NCI-H1105 (cell line): ENCODE measurements around the gene CACNG4.

Experiments
- DNase-seq: peaks from one replicate; lab custom pipeline; 2025; lab: John Stamatoyannopoulos, UW

CACNG4 gene

GRCh38 chr17:66944351-66945146 is 20.0 kb upstream of the CACNG4 start:
- peak; percentile 38 for DNase-seq

GRCh38 chr17:66945147-66945835 is 19.2 kb upstream of the CACNG4 start:
- DNase-seq: peak; percentile 23

DNA sequence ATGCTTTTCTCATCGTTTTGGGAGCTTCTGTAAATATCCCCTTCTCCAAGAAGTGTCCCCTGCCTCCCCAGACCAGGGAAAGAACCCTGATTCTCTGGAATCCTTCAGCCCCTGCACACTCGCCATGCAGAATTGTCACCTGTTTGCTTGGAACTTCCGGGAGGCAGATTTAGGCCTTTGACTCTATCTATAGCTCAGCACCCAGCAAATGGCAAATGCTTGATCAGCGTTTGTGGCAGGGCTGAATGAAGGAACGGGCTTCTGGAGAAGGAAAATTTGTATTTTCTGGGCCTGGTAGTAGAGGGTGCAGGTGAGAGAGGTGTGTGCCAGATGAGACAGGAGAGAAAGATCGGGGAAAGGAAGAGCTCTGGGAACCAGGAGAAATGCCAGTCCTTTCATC is 18.3 kb upstream of the CACNG4 start:
- no peak for DNase-seq

GRCh38 chr17:66947311-66947710 is 17.2 kb upstream of the CACNG4 start:
- no peak for DNase-seq

DNA sequence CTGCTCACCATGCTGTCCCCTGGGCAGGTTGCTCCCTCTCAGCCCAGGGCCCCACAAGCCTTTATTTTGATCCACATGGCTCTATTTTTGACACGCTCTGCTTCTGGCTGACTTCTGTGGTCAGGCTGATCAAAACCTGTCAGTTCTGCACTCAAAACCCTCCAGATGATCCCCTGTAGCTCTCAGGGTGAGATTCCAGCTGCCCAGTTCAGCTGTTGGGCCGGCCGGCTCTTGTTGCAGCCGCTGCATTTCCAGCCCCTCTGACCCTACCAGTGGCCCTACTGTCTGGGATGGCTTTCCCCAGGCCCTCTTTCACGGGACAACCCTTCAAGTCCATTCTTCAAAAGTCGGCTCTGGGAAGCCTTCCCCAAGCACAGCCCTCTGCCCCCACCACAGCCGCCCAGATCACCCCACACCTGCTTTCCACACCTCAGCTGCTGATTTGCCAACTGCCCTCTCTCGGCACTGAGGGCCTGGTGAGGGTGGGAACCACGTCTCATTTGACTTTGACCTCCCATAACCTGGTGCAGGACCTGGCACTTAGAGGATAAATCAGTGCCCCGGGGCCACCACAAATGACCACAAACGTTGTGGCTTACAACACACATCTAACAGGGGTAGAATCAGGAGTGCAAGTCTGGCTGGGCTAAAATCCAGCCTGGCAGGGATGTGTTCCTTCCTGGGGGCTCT is 16.3 kb upstream of the CACNG4 start:
- no peak for DNase-seq

GRCh38 chr17:66949501-66949900 is 15.0 kb upstream of the CACNG4 start:
- DNase-seq: no peak

- DNase-seq: no peak
Measured at GRCh38 chr17:66950325-66950724, 14.2 kb upstream of the CACNG4 start.

DNA sequence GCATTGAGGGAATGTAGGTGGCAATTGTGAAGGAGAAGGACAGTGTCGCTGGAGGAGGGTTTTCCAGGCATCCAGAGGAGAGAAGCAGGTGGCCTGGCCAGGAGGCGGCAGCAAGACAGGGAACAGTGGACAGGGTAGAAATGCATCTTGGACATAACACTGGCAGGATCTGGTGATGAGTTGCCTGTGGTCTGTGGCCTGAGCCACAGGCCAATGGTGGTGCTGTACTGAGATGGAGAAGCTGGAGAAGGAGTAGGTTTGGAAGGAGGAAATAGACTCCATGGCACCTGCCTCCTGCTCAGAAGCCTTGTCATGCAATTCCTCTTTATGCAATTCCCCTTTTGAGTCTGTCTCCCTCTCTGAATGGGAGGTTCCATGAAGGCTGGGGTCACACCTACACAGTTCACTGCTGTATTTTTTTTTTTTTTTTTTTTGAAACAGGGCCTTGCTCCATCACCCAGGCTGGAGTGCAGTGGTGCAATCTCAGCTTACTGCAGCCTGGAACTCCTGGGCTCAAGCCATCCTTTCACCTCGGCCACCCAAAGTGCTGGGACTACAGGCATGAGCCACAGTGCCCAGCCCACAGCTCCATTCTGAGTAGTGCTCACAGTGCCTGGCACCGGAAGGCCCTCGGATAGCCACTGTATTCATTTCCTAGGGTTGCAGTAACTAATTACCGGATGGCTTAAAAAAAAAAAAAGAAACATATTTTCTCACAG is 13.5 kb upstream of the CACNG4 start:
- DNase-seq: no peak

GRCh38 chr17:66951605-66951953 is 12.9 kb upstream of the CACNG4 start:
- no peak for DNase-seq

DNA sequence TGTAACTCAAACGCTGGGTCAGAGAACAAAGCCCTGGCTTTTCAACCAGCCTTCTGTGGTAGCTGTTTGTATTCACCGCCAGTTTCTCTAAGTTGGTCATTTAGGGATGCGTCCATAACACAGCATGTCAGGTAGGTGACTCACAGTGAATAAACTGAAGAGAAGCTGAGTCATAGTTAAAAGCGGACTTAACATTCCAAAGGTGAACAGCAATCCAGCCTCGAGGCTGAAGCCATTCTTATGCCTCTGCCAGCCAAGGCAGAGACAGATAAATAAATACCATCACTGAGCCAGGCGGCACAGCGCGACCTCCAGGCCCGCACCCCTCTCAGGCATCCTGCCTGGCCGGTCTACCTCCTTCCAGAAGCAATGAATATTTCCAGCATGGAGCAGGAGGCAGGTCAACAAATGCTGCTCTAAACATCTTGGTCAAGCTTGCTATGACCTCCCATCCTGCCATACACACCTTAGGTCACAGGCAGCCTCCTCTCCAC is 12.4 kb upstream of the CACNG4 start:
- no peak for DNase-seq

- no peak for DNase-seq
Measured at GRCh38 chr17:66952681-66953629, 11.6 kb upstream of the CACNG4 start.

GRCh38 chr17:66953630-66954020 is 10.9 kb upstream of the CACNG4 start:
- no peak for DNase-seq

- DNase-seq: no peak
Measured at GRCh38 chr17:66954632-66955031, 9.9 kb upstream of the CACNG4 start.

DNA sequence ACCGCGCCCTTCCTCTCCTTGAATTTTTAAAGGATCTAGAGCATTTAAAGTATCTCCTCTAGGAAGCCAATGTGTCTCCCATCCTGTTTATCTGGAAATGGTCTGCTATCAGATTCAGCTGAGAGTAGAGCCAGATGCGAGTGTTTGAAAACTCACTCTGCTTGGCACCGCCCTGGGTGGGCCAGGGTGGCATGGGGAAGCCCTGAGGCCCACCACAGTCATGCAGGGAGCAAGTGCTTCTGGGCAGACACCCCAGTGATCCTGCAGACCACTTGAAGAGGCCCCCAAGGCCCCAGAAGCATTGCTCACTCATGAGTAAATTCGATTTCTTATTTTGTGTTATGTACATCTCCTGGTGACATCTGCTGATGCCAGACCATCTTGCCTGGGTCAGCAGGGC is 8.7 kb upstream of the CACNG4 start:
- no peak for DNase-seq

DNA sequence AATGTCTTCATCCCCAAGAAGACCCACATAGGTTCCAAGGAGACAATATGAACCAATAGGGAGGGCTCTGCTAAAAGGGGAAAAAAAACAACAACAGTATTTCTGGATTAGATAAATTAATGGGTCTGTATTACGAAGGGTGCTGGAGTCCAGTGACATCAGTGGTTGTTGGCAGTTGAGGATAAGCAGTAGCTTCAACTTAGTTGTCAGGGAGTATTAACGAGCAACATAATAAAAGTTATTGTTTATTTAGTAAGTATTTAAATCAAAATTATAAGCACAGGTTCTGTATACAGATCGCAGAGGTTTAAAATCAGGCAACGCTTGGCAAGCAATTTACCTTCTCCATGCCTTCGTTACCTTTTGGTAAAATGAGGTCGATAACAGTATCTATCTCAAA is 7.6 kb upstream of the CACNG4 start:
- DNase-seq: no peak

GRCh38 chr17:66957343-66957742 is 7.2 kb upstream of the CACNG4 start:
- DNase-seq: no peak

DNA sequence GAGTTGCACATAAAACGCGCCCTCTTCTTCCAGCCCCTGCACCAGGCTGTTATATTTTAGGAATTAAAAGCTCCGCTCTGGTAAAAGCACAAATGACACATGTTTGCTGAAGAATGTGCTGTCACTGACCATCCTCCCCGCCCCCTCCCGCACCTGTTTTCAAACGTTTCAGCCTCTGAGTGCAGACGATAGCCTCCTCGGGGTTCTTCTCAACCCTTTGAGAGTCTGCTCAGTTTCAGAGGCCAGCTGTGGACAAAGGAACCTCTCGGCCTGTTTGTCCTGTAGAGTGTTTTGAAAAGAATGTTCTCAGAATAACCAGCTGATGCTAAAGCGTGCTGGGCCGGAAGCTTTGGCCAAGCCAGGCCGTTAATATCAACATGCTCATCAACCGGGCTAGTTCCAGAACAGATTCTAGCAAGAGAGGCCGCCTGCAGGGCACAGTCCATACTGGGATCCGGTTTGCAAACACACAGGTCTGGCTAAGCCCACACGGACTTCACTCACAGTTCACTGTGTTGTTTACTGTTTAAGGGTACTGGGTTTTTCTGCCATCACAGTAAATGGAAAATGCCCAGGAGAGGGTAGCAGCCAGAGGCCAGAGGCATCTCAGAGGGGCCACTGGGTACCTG is 6.4 kb upstream of the CACNG4 start:
- no peak for DNase-seq

- DNase-seq: no peak
Measured at GRCh38 chr17:66959641-66960375, 4.7 kb upstream of the CACNG4 start.

DNA sequence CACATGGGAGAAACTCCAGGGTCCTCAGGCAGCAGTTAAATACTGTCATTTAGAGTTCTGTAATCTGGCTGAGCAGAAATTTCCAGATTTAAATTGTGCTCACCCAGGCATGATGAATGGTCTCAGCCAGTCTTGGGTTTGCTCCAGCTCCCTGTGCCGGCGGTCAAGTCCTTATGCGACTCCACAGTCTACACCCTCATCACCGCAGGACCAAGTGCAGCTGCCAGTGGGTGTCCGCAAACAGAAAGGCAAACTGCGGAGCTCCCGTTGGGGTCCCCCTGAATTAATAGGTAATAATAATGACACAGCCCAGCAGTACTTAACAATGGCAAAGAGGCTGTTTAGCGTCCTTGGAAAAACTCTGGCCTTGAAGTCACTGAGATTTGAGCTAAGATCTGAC is 3.9 kb upstream of the CACNG4 start:
- DNase-seq: no peak

- no peak for DNase-seq
Measured at GRCh38 chr17:66963521-66963908, 992 bp upstream of the CACNG4 start.
